ENCODE results near the gene TRIO. TPM values are rescaled to one million over a fixed set of nuclear protein-coding genes. Genes with fewer than 3 reads are reported as not detected.

Gene TRIO
- total and polyA plus RNA-seq, 10 of the 15 experiments (the other 5 are each of a cell fraction or from before 2014, with no cell fraction given), result 5.1 to 96.4 (median 44.6) TPM

- TF ChIP-seq CEBPZ (IDR thresholded peaks at IDR 0.05; ENCODE audit: low read depth, low read length) (no peak), USF1 (IDR thresholded peaks at IDR 0.05; ENCODE audit: borderline replicate concordance, extremely low read length, insufficient read depth, low read depth, low read length) (no peak), E2F8 (IDR thresholded peaks at IDR 0.05; ENCODE audit: low read depth, partially characterized antibody) (no peak), SRF (IDR thresholded peaks at IDR 0.05; ENCODE audit: low read depth in 2 of 2, low read length in 2 of 2) (no peak), TCF3 (IDR thresholded peaks at IDR 0.05; ENCODE audit: borderline replicate concordance, insufficient read depth, low read depth, low read length) (no peak), IRF5 (IDR thresholded peaks at IDR 0.05; ENCODE audit: borderline replicate concordance) (no peak), CBX3 (IDR thresholded peaks at IDR 0.05; ENCODE audit: borderline replicate concordance, low read depth) (no peak), MYC (IDR thresholded peaks at IDR 0.05; ENCODE audit: insufficient read depth, insufficient read length, insufficient replicate concordance, low read length, severe bottlenecking) (no peak), BRCA1 (IDR thresholded peaks at IDR 0.05; ENCODE audit: low read depth, low read length) (no peak), HDAC6 (IDR thresholded peaks at IDR 0.05; ENCODE audit: unreplicated experiment) (no peak), BACH1 (IDR thresholded peaks at IDR 0.05; ENCODE audit: borderline replicate concordance) (no peak), ZBTB33 (IDR thresholded peaks at IDR 0.05) (no peak), REST (IDR thresholded peaks at IDR 0.05; ENCODE audit: low read depth, low read length) (no peak)
These were observed 13.7 kb downstream of the TRIO start (continued) for GRCh38 chr5:14156650-14157492.
